Stimulated activated CD4-positive, alpha-beta T cell treated with anti-CD3 and anti-CD28 coated beads, Interleukin-2, amount 100 ng/mL, for 48 hours (primary cell): ENCODE data around the gene ASTN1.
A peak's percentile ranks its signal among the peaks of the same experiment; 100 is the strongest.

ENCODE experiments used
- DNase-seq, 2 donors: peaks; one replicate each; pipeline ENCODE4 v3.0.0-alpha.2; 2020

The ASTN1 gene

DNA sequence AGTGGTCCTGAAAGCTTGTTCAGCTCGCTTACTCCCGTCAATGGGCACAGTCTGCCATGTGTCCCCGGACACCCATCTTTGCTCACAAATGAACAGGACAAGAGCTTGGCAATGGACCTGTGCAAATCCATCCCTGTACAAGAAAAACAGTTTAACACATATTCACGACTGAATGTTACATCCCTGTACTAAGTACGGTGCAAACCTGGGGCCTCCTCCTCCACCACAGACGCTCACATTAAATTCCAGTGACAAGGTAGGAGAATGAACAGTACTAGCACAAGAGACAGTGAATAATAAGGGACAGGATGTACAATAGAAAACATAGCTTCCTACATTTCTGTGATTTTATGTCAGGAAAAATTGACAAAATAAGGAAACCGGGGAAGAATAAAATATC is 187.7 kb downstream of the ASTN1 start:
- no peak for DNase-seq

DNA sequence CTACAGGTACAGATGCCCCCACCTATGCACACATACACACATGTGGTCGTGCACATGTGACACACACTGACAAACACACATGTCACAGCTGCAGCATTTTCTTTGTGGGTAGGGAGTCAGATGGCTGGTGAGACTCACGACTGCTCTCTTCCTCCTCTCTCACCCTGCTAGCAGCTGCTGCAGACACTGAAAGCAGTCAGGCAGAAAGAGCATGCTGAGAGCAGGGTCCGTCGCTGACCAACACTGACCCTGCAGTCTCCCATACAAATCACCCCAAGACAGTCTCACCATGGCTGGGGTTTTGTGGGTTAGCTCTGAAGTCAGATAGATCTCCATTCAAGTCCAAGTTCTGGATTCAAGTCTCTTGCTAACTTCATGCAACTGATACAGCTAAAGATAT is 188.3 kb downstream of the ASTN1 start:
- no peak for DNase-seq

GRCh38 chr1:176964687-176965086 is 199.8 kb downstream of the ASTN1 start:
- DNase-seq: no peak

DNA sequence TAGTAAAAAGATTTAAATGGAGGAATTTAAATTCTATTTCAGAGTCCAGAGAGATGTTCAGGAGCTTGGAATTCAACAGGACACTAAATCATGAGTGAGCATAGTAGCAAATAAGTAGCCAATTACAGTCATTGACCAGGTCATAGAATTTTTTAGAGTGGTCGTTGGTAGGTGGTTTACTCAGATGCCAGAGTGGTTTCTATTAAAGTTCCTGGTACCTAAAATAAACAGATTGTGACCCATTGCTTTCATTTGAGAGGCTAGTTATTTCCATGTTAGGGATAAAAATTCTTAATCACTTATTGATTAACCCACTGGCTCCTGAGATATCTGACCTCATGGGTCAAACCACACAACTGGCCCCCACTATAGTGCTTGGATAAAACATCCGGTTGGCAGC is 201.3 kb downstream of the ASTN1 start:
- DNase-seq: no peak

- no peak for DNase-seq
These were observed 202.8 kb downstream of the ASTN1 start for GRCh38 chr1:176961678-176962077.

GRCh38 chr1:176959191-176959820 is 205.2 kb downstream of the ASTN1 start:
- DNase-seq: no peak

DNA sequence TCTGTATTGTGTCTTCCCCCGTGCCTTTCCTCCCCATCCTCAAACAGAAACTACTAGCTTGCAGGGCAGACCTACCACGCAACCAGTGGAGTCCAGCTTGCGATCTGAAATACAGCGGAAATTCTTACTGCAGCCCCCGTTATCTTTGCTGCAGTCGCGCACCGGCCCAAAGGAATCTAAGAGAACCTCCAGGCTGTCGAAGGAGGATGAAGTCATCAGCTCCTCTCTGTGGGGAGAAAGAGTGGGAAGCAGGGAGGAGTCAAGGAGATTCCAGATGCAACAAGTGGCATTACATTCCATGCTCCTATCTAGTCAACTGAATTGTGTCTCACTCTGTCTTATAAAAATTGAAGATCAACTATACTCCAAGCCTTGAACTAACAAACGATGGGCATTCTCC is 206.9 kb downstream of the ASTN1 start:
- DNase-seq: no peak

GRCh38 chr1:176954242-176954641 is 210.3 kb downstream of the ASTN1 start:
- no peak for DNase-seq

DNA sequence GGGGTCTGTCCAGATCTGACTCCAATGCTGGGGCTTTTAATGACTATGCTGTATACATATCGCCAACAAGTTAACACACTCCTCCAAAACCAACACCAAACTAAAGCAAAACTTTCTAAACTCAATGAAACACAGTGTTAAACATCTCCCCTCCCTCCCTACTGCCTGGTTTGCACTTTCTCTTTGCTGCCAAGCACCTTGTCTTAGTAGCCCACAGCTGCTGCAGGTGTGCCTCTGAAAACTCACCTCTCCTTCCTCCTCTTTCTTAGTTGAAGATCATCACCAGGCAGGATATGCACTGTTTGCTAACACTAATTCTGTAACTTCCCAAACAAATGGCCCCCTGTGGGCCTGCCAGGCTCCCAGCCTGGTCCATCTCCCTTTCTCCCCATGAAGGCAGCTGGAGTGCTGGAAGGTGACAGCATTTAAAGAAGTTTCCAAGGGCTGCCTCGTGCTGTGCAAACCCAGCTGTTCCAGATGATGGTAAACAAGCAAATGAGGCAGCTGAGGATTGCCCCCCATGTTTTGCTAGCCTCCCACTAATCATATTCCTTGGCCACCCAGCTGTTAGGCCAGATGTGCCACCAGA is 213.7 kb downstream of the ASTN1 start:
- no peak for DNase-seq

- DNase-seq: peak; percentile 19 to 22
These were observed 215.4 kb downstream of the ASTN1 start for GRCh38 chr1:176949033-176949662.

- no peak for DNase-seq
These were observed 219.9 kb downstream of the ASTN1 start for GRCh38 chr1:176944606-176945005.

DNA sequence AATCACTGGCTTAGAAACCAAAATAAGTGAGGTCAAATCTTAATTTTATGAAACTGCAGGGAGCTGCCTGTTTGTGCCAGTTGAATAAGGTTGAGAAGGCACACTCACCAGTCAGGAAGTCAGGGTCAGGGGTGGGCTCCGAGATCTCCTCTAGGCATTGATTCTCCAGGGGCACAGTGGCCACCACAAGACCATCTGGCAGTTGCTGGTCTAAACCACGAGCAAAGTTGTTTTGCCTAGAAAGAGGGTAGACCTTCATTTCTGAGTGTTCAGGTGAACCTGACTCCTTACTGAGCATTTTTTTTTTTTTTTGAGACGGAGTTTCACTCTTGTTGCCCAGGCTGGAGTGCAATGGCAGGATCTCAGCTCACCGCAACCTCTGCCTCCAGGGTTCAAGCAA is 220.7 kb downstream of the ASTN1 start:
- DNase-seq: no peak

- DNase-seq: no peak
These were observed 222.2 kb downstream of the ASTN1 start for GRCh38 chr1:176942346-176942745.

DNA sequence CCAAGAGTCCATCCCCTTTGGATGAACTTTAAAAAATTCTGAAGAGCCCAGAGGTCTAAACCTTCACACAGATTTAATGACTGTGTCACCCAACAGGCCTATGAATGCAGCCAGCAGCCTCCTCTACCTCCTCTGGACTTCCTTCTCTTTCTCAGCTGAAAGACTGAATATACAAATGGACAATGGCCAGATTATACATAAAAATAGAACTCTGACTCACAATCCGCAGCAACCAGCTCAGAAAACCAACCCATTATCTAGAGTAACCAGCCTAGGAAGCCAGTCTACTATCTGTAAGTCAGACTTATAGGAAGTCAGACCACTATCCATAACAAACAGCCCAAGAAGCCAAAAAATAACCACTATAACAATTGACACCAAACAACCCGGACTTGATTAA is 224.5 kb downstream of the ASTN1 start:
- no peak for DNase-seq

DNA sequence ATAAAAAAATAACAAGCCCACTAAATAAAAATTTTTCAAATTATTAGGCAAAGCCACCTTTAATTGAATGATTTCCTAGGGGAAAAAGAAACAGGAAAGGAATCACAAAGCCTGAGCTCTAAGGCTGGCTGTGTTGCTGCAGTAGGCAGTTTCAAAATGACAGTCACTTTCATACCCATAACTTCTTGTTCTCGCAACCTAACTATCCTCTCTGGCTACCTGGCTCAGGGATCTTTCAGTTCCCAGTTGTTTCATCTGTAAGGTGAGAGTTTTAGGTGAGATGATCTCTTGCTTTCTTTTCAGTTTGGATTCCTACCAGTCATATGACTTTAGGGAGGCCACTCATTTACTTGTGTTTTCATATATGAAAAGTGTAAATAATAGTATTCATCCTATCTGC is 226.1 kb downstream of the ASTN1 start:
- no peak for DNase-seq

DNA sequence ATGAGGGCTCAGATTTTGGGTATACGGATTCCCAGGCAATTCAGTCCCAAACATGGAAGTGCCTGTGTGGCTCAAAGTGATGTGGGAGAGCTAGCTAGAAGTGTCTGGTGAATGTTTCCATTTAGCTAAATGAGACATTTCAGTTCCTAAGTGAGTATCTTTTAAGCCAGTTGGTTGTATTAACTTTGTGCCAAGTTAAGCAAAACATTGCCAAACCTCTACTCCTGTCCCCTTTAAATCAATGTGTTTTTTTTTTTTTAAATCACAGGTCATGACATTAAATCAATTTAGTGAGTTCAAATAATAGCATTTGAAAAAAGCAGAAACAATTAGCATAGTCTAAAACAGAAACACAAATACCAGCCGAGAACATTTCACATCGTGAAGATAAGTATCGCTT is 230.1 kb downstream of the ASTN1 start:
- DNase-seq: no peak

GRCh38 chr1:176932114-176933104 is 232.1 kb downstream of the ASTN1 start:
- DNase-seq: no peak

GRCh38 chr1:176931526-176931925 is 233.0 kb downstream of the ASTN1 start:
- DNase-seq: no peak

DNA sequence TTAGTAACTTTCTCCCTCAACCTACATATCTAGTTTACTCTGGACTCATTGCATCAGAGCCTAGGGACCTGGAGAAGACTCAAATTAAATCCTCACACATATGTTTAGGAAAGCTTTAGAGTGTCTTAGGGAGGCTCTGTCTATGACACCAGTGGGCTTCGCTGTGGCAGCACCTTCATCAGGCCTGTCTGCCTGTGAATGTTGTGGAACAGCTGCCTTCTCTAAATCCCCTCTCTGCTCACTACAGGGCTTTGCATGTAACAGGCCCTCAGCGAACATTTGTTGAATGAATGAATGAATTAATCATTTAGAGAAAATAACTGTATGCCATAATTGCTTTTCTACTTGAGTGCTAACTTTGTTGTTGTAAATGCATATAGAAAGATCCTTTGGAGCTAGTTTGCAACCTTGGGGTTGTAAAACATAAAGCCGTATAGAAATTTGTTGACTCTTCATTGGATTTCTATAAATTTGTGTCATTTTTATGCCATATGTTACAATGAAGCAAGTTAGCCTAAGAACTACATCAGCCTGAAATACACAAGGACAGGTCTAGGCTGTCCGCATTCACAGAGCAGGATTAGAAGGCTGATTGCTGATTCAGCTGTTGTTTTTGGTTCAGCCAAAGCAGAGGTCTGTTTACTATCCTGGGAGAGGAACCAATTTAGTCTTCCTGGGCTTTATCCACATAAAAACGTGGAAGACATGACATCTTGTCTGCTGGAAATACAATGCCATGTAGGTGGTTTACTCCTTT is 238.0 kb downstream of the ASTN1 start:
- no peak for DNase-seq

DNA sequence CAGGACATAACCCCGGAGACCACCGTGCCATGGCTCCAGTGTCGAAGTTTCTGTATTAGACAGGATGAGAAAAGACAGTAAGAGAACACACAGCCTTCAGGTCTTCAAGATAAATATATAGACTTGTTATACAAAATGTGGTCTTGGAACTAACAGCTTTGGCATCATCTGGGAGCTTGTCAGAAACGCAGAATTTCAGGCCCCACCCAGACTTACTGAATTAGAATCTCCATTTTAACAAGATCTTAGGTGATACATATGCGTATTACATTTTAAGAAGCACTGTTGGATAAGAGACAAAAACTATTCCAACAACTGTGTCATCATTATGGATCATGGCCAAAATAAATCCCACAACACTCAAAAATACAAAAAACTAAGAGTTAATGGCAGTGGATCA is 239.3 kb downstream of the ASTN1 start:
- no peak for DNase-seq

GRCh38 chr1:176923283-176923682 is 241.2 kb downstream of the ASTN1 start:
- no peak for DNase-seq
